IMR-90 (cell line): ENCODE data around the gene MRPL41.

Experiments
- CTCF ChIP-seq: conservative IDR thresholded peaks from 2 replicates; pipeline ENCODE4 v1.5.1; 2012; ENCODE audit warnings: mild to moderate bottlenecking, low read depth, low read length, improper control_type of control experiment
- ELK1 ChIP-seq: fragments of 150-350 bp; IDR thresholded peaks from 2 replicates; pipeline ENCODE4 v1.6.1; 2016; ENCODE audit warnings: low read depth, mild to moderate bottlenecking, low read length, moderate library complexity, borderline replicate concordance
- POLR2A ChIP-seq: IDR thresholded peaks from 2 replicates; pipeline ENCODE4 v1.6.1; 2012; ENCODE audit warnings: mild to moderate bottlenecking, low read depth, low read length

- TF ChIP-seq ELK1 (no peak), CTCF (peak; percentile 97), POLR2A (no peak)
Observed at GRCh38 chr9:137578518-137579258, 27.0 kb downstream of the MRPL41 start, which contains the start of gene DPH7.
